Spleen (tissue), 11 donors: Measurements from ENCODE around the gene NCOA3. TPM values are rescaled to one million over a fixed set of nuclear protein-coding genes. Genes with fewer than 3 reads are reported as not detected.

ENCODE experiments used
- DNase-seq: peaks from one replicate; pipeline ENCODE4 v3.0.0-alpha.2; 2020
- H3K27ac ChIP-seq, 8 donors: fragments of 200-600 bp; sonication (generic) in 7 of 8; 1 replicate in 4 of 8; 2 replicates in 4 of 8; pipeline versions ENCODE4 v1.5.0 to v1.8.0; 2016 to 2021; ENCODE audit warnings: inconsistent platforms in 4 of 8, mild to moderate bottlenecking in 4 of 8, moderate library complexity in 1 of 8
- H3K27me3 ChIP-seq, 7 donors: fragments of 200-600 bp; sonication (generic) in 6 of 7; replicated peaks in 1 of 7; 1 replicate in 4 of 7; 2 replicates in 3 of 7; pipeline versions ENCODE4 v1.5.0 to v1.8.0; 2016 to 2021; ENCODE audit warnings: inconsistent platforms in 3 of 7, mild to moderate bottlenecking in 1 of 7
- H3K36me3 ChIP-seq, 6 donors: fragments of 200-600 bp; sonication (generic) in 5 of 6; 1 replicate in 4 of 6; 2 replicates in 2 of 6; pipeline versions ENCODE4 v1.5.0 to v1.8.0; 2016 to 2021; ENCODE audit warnings: inconsistent platforms in 2 of 6
- H3K4me1 ChIP-seq, 6 donors: fragments of 200-600 bp; sonication (generic) in 5 of 6; 1 replicate in 3 of 6; 2 replicates in 3 of 6; pipeline versions ENCODE4 v1.5.0 to v1.8.0; 2016 to 2021; ENCODE audit warnings: inconsistent platforms in 3 of 6
- H3K4me3 ChIP-seq, 8 donors: fragments of 200-600 bp; sonication (generic) in 7 of 8; 1 replicate in 4 of 8; 2 replicates in 4 of 8; pipeline versions ENCODE4 v1.5.0 to v1.8.0; 2016 to 2021; ENCODE audit warnings: inconsistent platforms in 4 of 8, mild to moderate bottlenecking in 4 of 8, moderate library complexity in 2 of 8
- H3K9me3 ChIP-seq, 8 donors: fragments of 200-600 bp; sonication (generic) in 7 of 8; 1 replicate in 4 of 8; 2 replicates in 4 of 8; pipeline versions ENCODE4 v1.5.0 to v1.8.0; 2016 to 2021; ENCODE audit warnings: inconsistent platforms in 4 of 8
- CTCF ChIP-seq, 11 experiments: fragments of 200-600 bp in 7 of 11; fragments of 450-650 bp in 4 of 11; sonication (generic) in 4 of 11; IDR thresholded peaks in 8 of 11; conservative IDR thresholded peaks in 3 of 11; 1 replicate in 7 of 11; 2 replicates in 4 of 11; pipeline versions ENCODE4 v1.4.0 to v1.8.0; 2016 to 2021; ENCODE audit warnings: antibody characterized with exemption in 11 of 11, inconsistent platforms in 4 of 11, mild to moderate bottlenecking in 1 of 11
- POLR2A ChIP-seq, 3 donors: fragments of 450-650 bp; IDR thresholded peaks; one replicate each; pipeline ENCODE4 v1.5.1; 2017; ENCODE audit warnings: antibody characterized with exemption in 3 of 3, mild to moderate bottlenecking in 1 of 3
- POLR2AphosphoS5 ChIP-seq, 3 donors: sonication (generic); formaldehyde crosslinking; IDR thresholded peaks; one replicate each; pipeline ENCODE4 v1.5.1; 2017; ENCODE audit warnings: antibody characterized with exemption in 3 of 3
- WGBS, 5 donors: extraction: QIAGEN DNeasy Blood & Tissue Kit in 3 of 5; methylation state at CpG; one replicate each; pipeline versions ENCODE4 v1.1.5 to v1.1.7; 2013 to 2018; 5-methylcytosine and 5-hydroxymethylcytosine counted together
- intact Hi-C: fragments of 100-400 bp; cut with DNase I; formaldehyde crosslinking; loops from one replicate; pipeline ENCODE4 v1.15.0; 2023; ENCODE audit warnings: low total_unique reads
- polyA plus RNA-seq, 3 donors: library from polyadenylated mRNA; stranded (reverse); fragments of 200-250 nt; gene quantifications; one replicate each; pipeline ENCODE4 v1.2.1, GENCODE V29; 2013
- total RNA-seq, 7 donors: library from RNA; depleted of rRNA in 3 of 7; stranded (reverse); fragments of >200 nt in 3 of 7; fragmentation: NEBNext Ultra II Directional in 4 of 7; extraction: Animal tissue kit (Norgen Biotek cat#: 25700) in 4 of 7; gene quantifications; one replicate each; pipeline versions ENCODE4 v1.1.0 to v1.2.1, GENCODE V29; 2016 to 2021
- donor health status: healthy with polysubstance abuse.
- donor health status: DM: no; HTN: no; CAD: no; lungs with moderate emphysema.
- donor health status: DM: no; HTN: no; CAD: no.
- donor health status: Bipolar disorder and iron deficiency.
- donor health status: healthy.
- donor health status: DM: no; HTN: no; CAD: no.
- donor health status: DM: yes; HTN: yes; CAD: no.

The NCOA3 gene
- total and polyA plus RNA-seq, 10 donors = 12.5 to 93.7 (median 82.2) TPM

GRCh38 chr20:47664744-47665143, 163.1 kb downstream of the NCOA3 start:
- Histone ChIP-seq H3K27me3 (no peaks in the 10 kb centered on the region), H3K9me3 (no peaks in the 10 kb centered on the region), H3K4me1 (peaks cover 0 to 12% (median 7%) of the 10 kb centered on the region in 6 donors), H3K4me3 (no peak overlapping the region), H3K27ac (no peak overlapping the region), H3K36me3 (peaks cover 0 to 36% (median 11%) of the 10 kb centered on the region in 6 donors)
- WGBS, 5 donors = 87 to 95% (median 92%) methylated on average over 12 of the region's 12 CpGs
- DNase-seq = no peak
- TF ChIP-seq POLR2A (IDR thresholded peaks at IDR 0.05) (no peak), CTCF (IDR thresholded peaks at IDR 0.05 in 8 of 11, conservative IDR thresholded peaks at IDR 0.05 in 3 of 11) (no peak), POLR2AphosphoS5 (IDR thresholded peaks at IDR 0.05) (no peak)
- intact Hi-C loops = loop anchor here (5.0 kb wide), 1 partner anchor 958 kb away; no protein-coding TSS in a partner anchor

- DNase-seq = no peak
- Histone ChIP-seq H3K27ac (no peak overlapping the region), H3K4me1 (peaks cover 0 to 12% (median 7%) of the 10 kb centered on the region in 6 donors), H3K9me3 (no peaks in the 10 kb centered on the region), H3K4me3 (no peak overlapping the region), H3K27me3 (no peaks in the 10 kb centered on the region), H3K36me3 (peaks cover 0 to 30% (median 11%) of the 10 kb centered on the region in 6 donors)
- intact Hi-C loops = no loop called here
- 83 to 90% (median 89%) methylated on average over 17 to 27 of the region's 27 CpGs for WGBS, 5 donors
- TF ChIP-seq POLR2A (IDR thresholded peaks at IDR 0.05) (no peak), POLR2AphosphoS5 (IDR thresholded peaks at IDR 0.05) (peak in 1 of 3 donors; percentile 65)
These were observed 163.7 kb downstream of the NCOA3 start for GRCh38 chr20:47665221-47665991.

GRCh38 chr20:47666304-47666703, 164.6 kb downstream of the NCOA3 start:
- Histone ChIP-seq H3K9me3 (no peaks in the 10 kb centered on the region), H3K27me3 (no peaks in the 10 kb centered on the region), H3K4me3 (no peak overlapping the region), H3K4me1 (peaks cover 0 to 12% (median 7%) of the 10 kb centered on the region in 6 donors), H3K27ac (no peak overlapping the region), H3K36me3 (peaks cover 0 to 21% (median 7%) of the 10 kb centered on the region in 6 donors)
- WGBS, 5 donors = 91 to 97% (median 95%) methylated on average over 17 to 19 of the region's 19 CpGs
- DNase-seq = no peak
- TF ChIP-seq POLR2A (IDR thresholded peaks at IDR 0.05) (no peak), POLR2AphosphoS5 (IDR thresholded peaks at IDR 0.05) (peak in 1 of 3 donors; percentile 49)
- intact Hi-C loops = no loop called here

GRCh38 chr20:47667086-47667485, 165.4 kb downstream of the NCOA3 start:
- 80 to 84% (median 83%) methylated on average over 5 of the region's 5 CpGs for WGBS, 5 donors
- Histone ChIP-seq H3K36me3 (peaks cover 0 to 13% (median under 1%) of the 10 kb centered on the region in 6 donors), H3K4me1 (peaks cover 0 to 12% (median 7%) of the 10 kb centered on the region in 6 donors), H3K27me3 (no peaks in the 10 kb centered on the region), H3K27ac (no peak overlapping the region), H3K9me3 (no peaks in the 10 kb centered on the region), H3K4me3 (no peak overlapping the region)
- no peak for DNase-seq
- intact Hi-C loops = no loop called here
- no peak for TF ChIP-seq CTCF (IDR thresholded peaks at IDR 0.05 in 8 of 11, conservative IDR thresholded peaks at IDR 0.05 in 3 of 11)
- no peak for TF ChIP-seq POLR2A (IDR thresholded peaks at IDR 0.05)
- TF ChIP-seq POLR2AphosphoS5 (IDR thresholded peaks at IDR 0.05) = no peak
